Neuronal stem cell (in vitro differentiated cells): Measurements from ENCODE around the gene MOSMO. TPM values are rescaled to one million over a fixed set of nuclear protein-coding genes. Genes with fewer than 3 reads are reported as not detected.
A peak's percentile ranks its signal among the peaks of the same experiment; 100 is the strongest.

Experiments used
- DNase-seq: peaks from one replicate; pipeline ENCODE4 v3.0.0-alpha.2; 2013; ENCODE audit warnings: low spot score
- H2AFZ ChIP-seq: one replicate; pipeline ENCODE4 v1.6.1; 2013; ENCODE audit warnings: mild to moderate bottlenecking, low read length, inconsistent platforms
- H2AK5ac ChIP-seq: 2 replicates; pipeline ENCODE4 v1.6.1; 2013; ENCODE audit warnings: low read depth, mild to moderate bottlenecking, inconsistent platforms, low read length, moderate library complexity, mixed read lengths
- H2BK120ac ChIP-seq: 2 replicates; pipeline ENCODE4 v1.6.1; 2013; ENCODE audit warnings: low read depth, mild to moderate bottlenecking, inconsistent platforms, low read length, moderate library complexity, mixed read lengths
- H2BK12ac ChIP-seq: one replicate; pipeline ENCODE4 v1.6.1; 2013; ENCODE audit warnings: low read length, inconsistent platforms
- H2BK15ac ChIP-seq: 2 replicates; pipeline ENCODE4 v1.6.1; 2013; ENCODE audit warnings: mild to moderate bottlenecking, low read length, inconsistent platforms, mixed read lengths
- H2BK5ac ChIP-seq: one replicate; pipeline ENCODE4 v1.6.1; 2013; ENCODE audit warnings: inconsistent platforms, mild to moderate bottlenecking, low read length, moderate library complexity
- H3K14ac ChIP-seq: one replicate; pipeline ENCODE4 v1.6.1; 2013; ENCODE audit warnings: low read length, inconsistent platforms
- H3K18ac ChIP-seq: 2 replicates; pipeline ENCODE4 v1.6.1; 2013; ENCODE audit warnings: low read length, inconsistent platforms
- H3K23ac ChIP-seq: 2 replicates; pipeline ENCODE4 v1.6.1; 2013; ENCODE audit warnings: low read depth, mild to moderate bottlenecking, mixed read lengths, low read length, inconsistent platforms; ENCODE audit not compliant: poor library complexity
- H3K27ac ChIP-seq: replicated peaks from 3 replicates; pipeline ENCODE4 v1.5.1; 2013; ENCODE audit warnings: low read length, inconsistent platforms
- H3K27me3 ChIP-seq, 3 experiments: 2 replicates each; pipeline ENCODE4 v1.6.1; 2013; ENCODE audit warnings: low read length in 3 of 3, mild to moderate bottlenecking in 2 of 3, inconsistent platforms in 1 of 3, low read depth in 1 of 3, mixed read lengths in 1 of 3, moderate library complexity in 1 of 3; ENCODE audit not compliant: control insufficient read depth in 3 of 3, insufficient read depth in 3 of 3
- H3K36me3 ChIP-seq, 2 donors: replicated peaks in 1 of 2; 2 replicates each; pipeline ENCODE4 v1.6.1; 2013; ENCODE audit warnings: low read length in 2 of 2; ENCODE audit not compliant: control insufficient read depth in 2 of 2, insufficient read depth in 2 of 2
- H3K4ac ChIP-seq: 2 replicates; pipeline ENCODE4 v1.6.1; 2013; ENCODE audit warnings: inconsistent platforms, mild to moderate bottlenecking, low read length, moderate library complexity
- H3K4me1 ChIP-seq, 2 donors: 1 replicate in 1 of 2; 2 replicates in 1 of 2; pipeline ENCODE4 v1.6.1; 2013; ENCODE audit warnings: low read length in 2 of 2, low read depth in 1 of 2; ENCODE audit not compliant: control insufficient read depth in 2 of 2, insufficient read depth in 1 of 2
- H3K4me2 ChIP-seq: one replicate; pipeline ENCODE4 v1.6.1; 2013; ENCODE audit warnings: mild to moderate bottlenecking, low read length, inconsistent platforms; ENCODE audit not compliant: insufficient read depth, poor library complexity, severe bottlenecking
- H3K4me3 ChIP-seq, 2 donors: 2 replicates each; pipeline ENCODE4 v1.5.1; 2013; ENCODE audit warnings: low read length in 2 of 2, mild to moderate bottlenecking in 2 of 2, inconsistent platforms in 1 of 2, moderate library complexity in 1 of 2
- H3K79me1 ChIP-seq: one replicate; pipeline ENCODE4 v1.6.1; 2013; ENCODE audit warnings: low read depth, mild to moderate bottlenecking, inconsistent platforms, low read length, moderate library complexity
- H3K9ac ChIP-seq: one replicate; pipeline ENCODE4 v1.6.1; 2013; ENCODE audit warnings: mild to moderate bottlenecking, low read depth, low read length, inconsistent platforms; ENCODE audit not compliant: poor library complexity
- H3K9me3 ChIP-seq, 2 donors: replicated peaks in 1 of 2; 2 replicates each; pipeline versions ENCODE3 to v1.6.1; 2013; ENCODE audit warnings: low read length in 2 of 2, mild to moderate bottlenecking in 2 of 2, inconsistent platforms in 1 of 2, low read depth in 1 of 2, mixed read lengths in 1 of 2, moderate library complexity in 1 of 2; ENCODE audit not compliant: control insufficient read depth in 2 of 2, insufficient read depth in 1 of 2
- H4K8ac ChIP-seq: one replicate; pipeline ENCODE4 v1.6.1; 2013; ENCODE audit warnings: low read depth, mild to moderate bottlenecking, inconsistent platforms, low read length, moderate library complexity
- H4K91ac ChIP-seq: one replicate; pipeline ENCODE4 v1.6.1; 2013; ENCODE audit warnings: low read length, low read depth, mild to moderate bottlenecking, inconsistent platforms; ENCODE audit not compliant: poor library complexity
- WGBS, 2 donors: extraction: QIAGEN DNeasy Blood & Tissue Kit; methylation state at CpG; one replicate each; pipeline ENCODE4 v1.1.7; 2013; ENCODE audit warnings: missing lambda C conversion rate in 2 of 2, mixed read lengths in 1 of 2; ENCODE audit not compliant: insufficient read length in 2 of 2, insufficient replicate concordance in 1 of 2; ENCODE audit errors: extremely low coverage in 2 of 2; 5-methylcytosine and 5-hydroxymethylcytosine counted together
- polyA plus RNA-seq, 2 experiments: library from polyadenylated mRNA; stranded (reverse); fragments of 200-250 nt; gene quantifications; one replicate each; pipeline ENCODE4 v1.2.3, GENCODE V29; 2013

Gene MOSMO
- polyA plus RNA-seq (2013, experiment 1 of 2): 15.1 TPM
- 16.3 TPM for polyA plus RNA-seq (2013, experiment 2 of 2)

DNA sequence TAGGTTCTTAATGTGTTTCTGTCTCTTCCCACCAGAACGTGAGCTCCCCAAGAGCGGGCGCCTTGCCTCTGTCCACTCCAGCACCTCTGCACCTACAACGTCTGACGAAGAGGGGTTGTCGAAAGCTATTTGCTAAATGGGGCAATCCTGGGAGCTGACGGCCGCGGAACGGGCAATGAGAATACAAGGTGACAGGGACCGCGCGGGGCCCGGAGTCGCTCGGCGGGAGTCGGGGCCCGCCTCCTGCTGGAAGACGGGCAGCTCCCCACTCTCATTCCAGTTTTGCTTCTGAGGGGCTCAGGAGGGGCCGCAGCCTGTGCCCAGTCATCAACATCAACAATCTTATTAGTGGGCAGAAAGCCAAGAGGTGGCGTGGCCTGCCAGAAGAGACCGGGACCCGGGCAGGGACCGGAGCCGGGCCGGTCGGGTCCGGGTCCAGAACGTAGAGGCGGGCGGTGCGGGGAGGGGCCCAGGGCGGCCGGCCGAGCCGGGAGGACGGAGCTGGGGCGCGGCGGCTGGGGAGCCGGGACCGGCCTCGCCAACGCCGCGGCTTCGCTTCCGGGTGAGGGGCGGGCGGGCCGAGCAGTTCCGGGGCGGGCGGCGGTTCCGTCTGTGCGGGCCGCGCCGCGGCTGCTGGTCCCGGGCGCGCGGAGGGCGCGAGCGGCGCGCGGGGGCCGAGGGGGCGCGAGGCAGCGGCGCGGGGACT is at the start of gene MOSMO:
Gene MOSMO, plus strand, starts transcription at position 603 of the 706 bp plus-strand sequence. CDS start 191 bp downstream, outside the sequence.
- Histone ChIP-seq H3K4ac (no peak within 1 kb of the TSS), H3K9me3 (no peaks in the 10 kb centered on the region), H4K91ac (no peak within 1 kb of the TSS), H2AK5ac (peak within 1 kb of the TSS; percentile 40), H3K4me1 (peaks cover 0 to 5% of the 10 kb centered on the region in 2 donors), H2BK12ac (no peak within 1 kb of the TSS), H3K36me3 (no peaks in the 10 kb centered on the region), H2BK15ac (no peak within 1 kb of the TSS), H3K23ac (no peak within 1 kb of the TSS), H2BK5ac (no peak within 1 kb of the TSS), H3K27me3 (peaks cover 0 to 14% (median 0%) of the 10 kb centered on the region in 3 experiments), H3K4me2 (peak within 1 kb of the TSS; percentile 92), H4K8ac (no peak within 1 kb of the TSS), H3K9ac (peak within 1 kb of the TSS; percentile 90), H3K79me1 (peaks cover 2% of the 10 kb centered on the region), H3K18ac (peak within 1 kb of the TSS; percentile 92), H3K14ac (peak within 1 kb of the TSS; percentile 59), H3K4me3 (peak within 1 kb of the TSS; percentile 90 to 99), H2BK120ac (no peak within 1 kb of the TSS), H2AFZ (peak within 1 kb of the TSS; percentile 100), H3K27ac (no peak within 1 kb of the TSS)
- DNase-seq: peak; percentile 51
- no CpG with 5 or more reads among the region's 78 CpGs for WGBS, 2 donors

DNA sequence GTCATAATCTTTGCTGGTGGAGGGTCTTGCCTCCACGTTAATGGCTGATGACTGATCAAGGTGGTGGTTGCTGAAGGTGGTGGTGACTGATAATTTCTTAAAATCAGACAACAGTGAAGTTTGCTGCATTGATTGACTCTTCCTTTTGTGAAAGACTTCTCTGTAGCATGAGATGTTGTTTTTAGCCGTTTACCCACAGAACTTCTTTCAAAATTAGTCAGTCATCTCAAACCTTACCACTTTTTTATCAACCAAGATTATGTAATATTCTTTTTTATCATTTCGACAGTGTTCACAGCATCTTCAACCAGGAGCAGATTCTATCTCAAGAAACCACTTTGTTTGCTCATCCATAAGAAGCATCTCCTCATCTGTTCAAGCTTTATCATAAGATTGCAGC is 48.9 kb upstream of the MOSMO start:
- Histone ChIP-seq H3K36me3 (peaks cover 29 to 88% of the 10 kb centered on the region in 2 donors), H3K23ac (no peak overlapping the region)

DNA sequence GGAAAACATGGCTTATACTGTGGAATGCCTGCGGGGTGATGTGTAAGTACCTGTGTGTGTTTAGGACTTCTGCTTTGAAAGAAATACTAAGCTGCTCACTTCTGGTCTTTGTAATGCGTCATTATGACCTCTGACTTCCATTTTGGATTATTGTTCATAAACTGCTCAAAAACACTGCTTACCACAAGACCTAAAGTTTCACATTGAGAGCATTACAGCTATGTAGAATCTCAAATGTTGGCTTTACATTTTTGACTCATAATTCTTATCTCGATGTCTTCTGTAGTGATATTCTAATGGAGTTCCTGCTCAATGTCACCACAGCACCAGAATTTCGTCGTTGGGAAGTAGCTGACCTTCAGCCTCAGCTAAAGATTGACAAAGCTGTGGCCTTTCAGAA is 45.4 kb upstream of the MOSMO start:
- Histone ChIP-seq H2AFZ (no peak overlapping the region), H2BK15ac (no peak overlapping the region), H2AK5ac (no peak overlapping the region), H3K27me3 (no peaks in the 10 kb centered on the region), H3K4me3 (no peak overlapping the region), H4K8ac (no peak overlapping the region), H2BK5ac (no peak overlapping the region), H3K9ac (no peak overlapping the region), H3K27ac (no peak overlapping the region), H2BK120ac (no peak overlapping the region), H3K14ac (no peak overlapping the region), H3K79me1 (no peaks in the 10 kb centered on the region), H3K4me1 (no peaks in the 10 kb centered on the region), H4K91ac (no peak overlapping the region), H3K23ac (no peak overlapping the region), H3K4ac (no peak overlapping the region), H2BK12ac (no peak overlapping the region), H3K36me3 (peaks cover 40 to 98% of the 10 kb centered on the region in 2 donors), H3K18ac (no peak overlapping the region), H3K4me2 (no peak overlapping the region), H3K9me3 (no peaks in the 10 kb centered on the region)
- no peak for DNase-seq
- WGBS, 2 donors: no CpG with 5 or more reads among the region's 5 CpGs

More for the DNA sequence above, 48.9 kb upstream of the MOSMO start:
- no peak overlapping the region for H4K8ac ChIP-seq
- peaks cover 3% of the 10 kb centered on the region in 2 donors for H3K4me1 ChIP-seq
- H2BK15ac ChIP-seq: no peak overlapping the region
- no peak overlapping the region for H2AK5ac ChIP-seq
- H3K79me1 ChIP-seq: no peaks in the 10 kb centered on the region
- no peaks in the 10 kb centered on the region for H3K27me3 ChIP-seq
- DNase-seq: no peak
- H3K14ac ChIP-seq: no peak overlapping the region
- no peaks in the 10 kb centered on the region for H3K9me3 ChIP-seq
- H2BK5ac ChIP-seq: no peak overlapping the region
- H3K4me3 ChIP-seq: no peak overlapping the region
- no peak overlapping the region for H3K9ac ChIP-seq
- no peak overlapping the region for H2BK120ac ChIP-seq
- H2BK12ac ChIP-seq: no peak overlapping the region
- no peak overlapping the region for H3K18ac ChIP-seq
- no CpG with 5 or more reads among the region's 3 CpGs for WGBS, 2 donors
- no peak overlapping the region for H3K4ac ChIP-seq
- no peak overlapping the region for H3K4me2 ChIP-seq
- H4K91ac ChIP-seq: no peak overlapping the region
- H3K27ac ChIP-seq: no peak overlapping the region
- no peak overlapping the region for H2AFZ ChIP-seq

GRCh38 chr16:21963887-21964286 is 44.0 kb upstream of the MOSMO start:
- no peak overlapping the region for H2BK5ac ChIP-seq
- H3K4me3 ChIP-seq: no peak overlapping the region
- no peak overlapping the region for H3K9ac ChIP-seq
- H2AFZ ChIP-seq: no peak overlapping the region
- no peak overlapping the region for H4K91ac ChIP-seq
- H3K4ac ChIP-seq: no peak overlapping the region
- no peak overlapping the region for H3K14ac ChIP-seq
- peaks cover 39 to 98% of the 10 kb centered on the region in 2 donors for H3K36me3 ChIP-seq
- H3K4me2 ChIP-seq: no peak overlapping the region
- no CpG with 5 or more reads among the region's 3 CpGs for WGBS, 2 donors
- H3K18ac ChIP-seq: no peak overlapping the region
- H3K27ac ChIP-seq: peak overlapping the region; percentile 20
- DNase-seq: no peak
- H3K9me3 ChIP-seq: no peaks in the 10 kb centered on the region
- no peak overlapping the region for H2BK15ac ChIP-seq
- H3K23ac ChIP-seq: no peak overlapping the region
- no peaks in the 10 kb centered on the region for H3K27me3 ChIP-seq
- H4K8ac ChIP-seq: no peak overlapping the region
- no peak overlapping the region for H2AK5ac ChIP-seq
- H3K79me1 ChIP-seq: no peaks in the 10 kb centered on the region
- H3K4me1 ChIP-seq: no peaks in the 10 kb centered on the region
- no peak overlapping the region for H2BK120ac ChIP-seq
- H2BK12ac ChIP-seq: no peak overlapping the region
